Measurements from ENCODE around the gene SAMD1.

DNA sequence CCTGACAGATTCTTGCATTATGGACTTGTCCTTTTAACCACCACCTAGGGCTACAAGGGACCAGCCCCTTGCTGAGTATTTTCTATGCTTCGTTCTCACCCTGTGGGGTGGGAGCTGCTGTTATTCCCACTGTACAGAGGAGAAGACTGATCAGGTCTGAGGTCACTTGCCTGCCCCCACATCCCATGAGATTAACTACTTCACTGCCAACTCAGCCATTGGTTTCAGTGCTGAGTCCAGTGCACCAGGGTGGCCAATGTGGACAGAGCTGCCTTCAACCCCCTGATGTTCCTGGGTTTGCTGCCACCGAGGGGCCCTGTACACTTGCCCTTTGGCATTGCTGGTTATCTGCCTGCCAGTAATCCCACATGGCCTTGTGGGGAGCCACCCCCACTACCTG lies 20.1 kb upstream of the SAMD1 start:
- TF ChIP-seq, protein P1, sequence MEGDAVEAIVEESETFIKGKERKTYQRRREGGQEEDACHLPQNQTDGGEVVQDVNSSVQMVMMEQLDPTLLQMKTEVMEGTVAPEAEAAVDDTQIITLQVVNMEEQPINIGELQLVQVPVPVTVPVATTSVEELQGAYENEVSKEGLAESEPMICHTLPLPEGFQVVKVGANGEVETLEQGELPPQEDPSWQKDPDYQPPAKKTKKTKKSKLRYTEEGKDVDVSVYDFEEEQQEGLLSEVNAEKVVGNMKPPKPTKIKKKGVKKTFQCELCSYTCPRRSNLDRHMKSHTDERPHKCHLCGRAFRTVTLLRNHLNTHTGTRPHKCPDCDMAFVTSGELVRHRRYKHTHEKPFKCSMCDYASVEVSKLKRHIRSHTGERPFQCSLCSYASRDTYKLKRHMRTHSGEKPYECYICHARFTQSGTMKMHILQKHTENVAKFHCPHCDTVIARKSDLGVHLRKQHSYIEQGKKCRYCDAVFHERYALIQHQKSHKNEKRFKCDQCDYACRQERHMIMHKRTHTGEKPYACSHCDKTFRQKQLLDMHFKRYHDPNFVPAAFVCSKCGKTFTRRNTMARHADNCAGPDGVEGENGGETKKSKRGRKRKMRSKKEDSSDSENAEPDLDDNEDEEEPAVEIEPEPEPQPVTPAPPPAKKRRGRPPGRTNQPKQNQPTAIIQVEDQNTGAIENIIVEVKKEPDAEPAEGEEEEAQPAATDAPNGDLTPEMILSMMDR (conservative IDR thresholded peaks at IDR 0.05; ENCODE audit: low read length) = no peak
- no peak for TF ChIP-seq EZH2phosphoT487 (IDR thresholded peaks at IDR 0.05; ENCODE audit: borderline replicate concordance, low read depth, low read length)
